HG02642 (cell line): ENCODE data around the gene AK3.
"Not testable (repeated sequence)": the region's sequence is repeated elsewhere in the genome, so short reads cannot be mapped to it uniquely, and the experiment has no call there.

ENCODE experiments used
- ATAC-seq: cut with Tn5 transposase; IDR thresholded peaks from one replicate; pipeline ENCODE4 v1.9.1; 2021; ENCODE audit warnings: mild to moderate bottlenecking; ENCODE audit not compliant: unreplicated experiment, poor library complexity

The AK3 gene

GRCh38 chr9:4740638-4741364, at the start of gene AK3:
TSS of gene AK3 (minus strand) at chr9:4741202. CDS start at chr9:4741087, 115 bp downstream.
- ATAC-seq = peak; percentile 93

DNA sequence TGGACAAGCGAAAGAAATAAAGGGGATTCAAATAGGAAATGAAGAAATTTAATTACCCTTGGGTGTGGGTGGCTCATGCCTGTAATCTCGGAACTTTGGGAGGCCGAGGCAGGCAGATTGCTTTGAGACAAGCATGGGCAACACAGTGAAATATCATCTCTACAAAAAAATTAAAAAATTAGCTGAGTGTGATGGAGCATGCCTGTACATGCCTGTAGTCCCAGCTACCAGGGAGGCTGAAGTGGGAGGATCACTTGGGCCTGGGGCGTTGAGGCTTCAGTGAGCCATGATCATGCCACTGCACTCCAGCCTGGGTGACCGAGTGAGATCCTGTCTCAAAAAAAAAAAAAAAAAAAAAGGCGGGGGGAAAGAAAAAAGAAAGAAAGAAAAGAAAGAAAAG, 47.7 kb upstream of the AK3 start:
- ATAC-seq = no peak

DNA sequence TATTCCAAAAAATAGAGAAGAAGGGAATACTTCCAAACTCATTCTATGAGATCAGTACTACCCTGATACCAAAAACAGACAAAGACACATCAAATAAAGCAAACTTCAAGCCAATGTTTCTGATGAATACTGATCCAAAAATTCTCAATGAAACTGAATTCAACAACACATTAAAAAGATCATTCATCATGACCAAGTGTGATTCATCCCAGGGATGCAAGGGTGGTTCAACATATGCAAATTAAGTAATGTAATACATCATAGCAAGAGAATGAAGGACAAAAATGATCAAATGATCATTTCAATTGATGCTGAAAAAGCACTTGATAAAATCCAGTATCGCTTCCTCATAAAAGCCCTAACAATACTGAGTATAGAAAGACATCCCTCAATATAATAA, 46.9 kb upstream of the AK3 start:
- no peak for ATAC-seq

DNA sequence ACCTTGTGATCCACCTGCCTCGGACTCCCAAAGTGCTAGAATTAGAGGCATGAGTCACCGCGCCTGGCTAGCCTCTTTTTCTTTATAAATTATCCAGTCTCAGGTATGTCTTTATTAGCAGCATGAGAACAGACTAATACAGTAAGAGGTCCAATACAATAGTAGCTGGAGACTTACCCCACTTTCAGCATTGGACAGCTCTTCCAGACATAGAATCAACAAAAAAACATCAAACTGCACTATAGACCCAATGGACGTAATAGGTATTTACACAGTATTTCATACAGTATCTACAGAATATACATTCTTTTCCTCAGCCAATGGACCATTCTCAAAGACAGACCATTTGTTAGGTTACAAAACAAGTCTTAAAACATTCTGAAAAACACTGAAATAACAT, 45.6 kb upstream of the AK3 start:
- ATAC-seq = no peak

- ATAC-seq = no peak
Observed at GRCh38 chr9:4784403-4784802, 43.4 kb upstream of the AK3 start.

DNA sequence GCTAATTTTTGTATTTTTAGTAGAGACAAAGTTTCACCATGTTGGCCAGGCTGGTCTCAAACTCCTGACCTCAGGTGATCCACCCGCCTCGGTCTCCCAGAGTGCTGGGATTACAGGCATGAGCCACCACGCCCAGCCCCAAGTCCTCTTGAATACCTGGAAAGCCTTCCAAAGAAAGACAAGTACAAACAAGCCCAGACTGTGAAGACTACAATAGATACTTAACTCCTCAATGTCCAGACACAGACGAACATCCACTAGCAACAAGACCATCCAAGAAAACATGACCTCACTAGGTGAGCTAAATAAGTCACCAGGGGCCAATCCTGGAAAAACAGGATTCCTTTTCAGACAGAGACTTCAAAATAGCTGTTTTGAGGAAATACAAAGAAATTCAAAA, 42.2 kb upstream of the AK3 start:
- ATAC-seq = not testable (repeated sequence)

DNA sequence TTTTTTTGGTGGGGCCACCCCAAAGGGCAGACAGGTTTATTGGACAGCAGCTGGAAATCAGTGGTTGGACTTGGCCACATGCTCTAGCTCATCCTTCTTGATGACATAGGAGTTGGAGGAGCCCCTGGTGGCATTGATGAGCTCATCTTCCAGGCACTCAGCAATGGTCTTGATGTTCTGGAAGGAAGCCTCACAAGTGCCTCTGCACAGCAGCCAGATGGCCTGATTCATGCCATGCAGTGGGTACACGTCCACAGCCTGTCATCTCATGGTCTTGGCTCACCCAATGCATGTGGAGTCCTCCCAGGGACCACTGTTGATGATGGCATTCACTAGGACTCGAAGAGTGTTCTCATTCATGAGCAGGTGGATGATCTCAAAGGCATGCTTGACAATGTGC, 40.4 kb upstream of the AK3 start:
- ATAC-seq = no peak

GRCh38 chr9:4780651-4781050, 39.6 kb upstream of the AK3 start:
- no peak for ATAC-seq

DNA sequence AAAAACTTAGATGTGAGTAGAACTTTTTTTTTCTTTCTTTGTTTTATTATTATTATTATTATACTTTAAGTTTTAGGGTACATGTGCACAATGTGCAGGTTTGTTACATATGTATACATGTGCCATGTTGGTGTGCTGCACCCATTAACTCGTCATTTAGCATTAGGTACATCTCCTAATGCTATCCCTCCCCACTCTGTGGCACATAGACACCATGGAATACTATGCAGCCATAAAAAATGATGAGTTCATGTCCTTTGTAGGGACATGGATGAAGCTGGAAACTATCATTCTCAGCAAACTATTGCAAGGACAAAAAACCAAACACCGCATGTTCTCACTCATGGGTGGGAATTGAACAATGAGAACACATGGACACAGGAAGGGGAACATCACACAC, 34.0 kb upstream of the AK3 start:
- ATAC-seq = not testable (repeated sequence)

- ATAC-seq = no peak
Observed at GRCh38 chr9:4774209-4774608, 33.2 kb upstream of the AK3 start.

- ATAC-seq = no peak
Observed at GRCh38 chr9:4771788-4772187, 30.8 kb upstream of the AK3 start.

DNA sequence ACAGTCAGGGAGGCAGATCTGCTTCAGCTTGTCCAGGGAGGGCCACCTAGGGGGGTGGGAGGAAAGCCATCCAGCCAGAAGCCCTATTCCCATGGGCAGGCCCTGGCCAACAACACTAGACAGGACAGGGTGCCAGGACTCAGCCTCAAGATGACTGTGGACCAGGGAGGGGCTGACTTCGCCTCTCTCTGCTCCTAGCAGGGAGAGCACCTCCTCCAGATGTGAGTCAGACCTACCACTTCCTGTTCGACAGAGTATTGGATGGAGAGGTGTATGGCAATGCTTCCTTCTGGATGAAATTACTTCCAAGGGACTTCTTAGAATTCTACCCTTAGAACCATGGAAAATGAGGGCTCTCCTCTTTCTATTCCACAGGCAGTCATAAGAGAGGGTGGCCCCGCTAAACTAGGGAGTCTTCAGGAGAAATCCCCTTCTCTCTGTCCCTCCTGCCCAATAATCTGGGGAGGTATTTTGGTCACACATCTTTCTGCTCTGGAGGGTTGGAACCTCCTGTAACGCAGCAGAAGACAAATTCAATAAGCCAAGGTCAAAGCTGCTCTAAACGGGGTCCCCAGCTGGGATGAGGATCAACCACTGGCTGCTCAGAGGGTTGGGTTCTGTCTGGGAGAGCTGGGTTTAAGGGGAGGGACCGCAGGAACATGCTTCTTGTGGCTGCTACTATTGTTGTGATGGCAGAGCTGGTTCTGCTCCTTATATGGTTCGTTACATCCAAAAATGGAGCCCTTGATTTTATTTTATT, 28.5 kb upstream of the AK3 start:
- no peak for ATAC-seq

GRCh38 chr9:4768681-4769080, 27.7 kb upstream of the AK3 start:
- no peak for ATAC-seq

DNA sequence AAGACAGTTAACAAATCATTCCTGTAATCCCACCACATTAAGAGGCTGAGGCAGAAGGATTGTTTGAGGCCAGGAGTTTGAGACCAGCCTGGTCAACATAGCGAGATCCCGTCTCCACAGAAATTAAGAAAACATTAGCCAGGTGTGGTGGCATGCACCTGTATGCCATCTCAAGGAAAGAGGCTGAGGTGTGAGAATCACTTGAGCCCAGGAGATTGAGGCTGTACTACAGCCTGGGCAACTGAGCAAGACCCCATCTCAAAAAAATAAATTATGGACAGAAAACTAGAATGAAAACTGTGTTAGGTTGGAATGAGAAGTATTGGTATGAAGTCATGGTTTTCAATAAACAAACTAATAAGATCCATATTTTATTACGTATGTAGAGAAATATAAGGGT, 23.0 kb upstream of the AK3 start:
- no peak for ATAC-seq

DNA sequence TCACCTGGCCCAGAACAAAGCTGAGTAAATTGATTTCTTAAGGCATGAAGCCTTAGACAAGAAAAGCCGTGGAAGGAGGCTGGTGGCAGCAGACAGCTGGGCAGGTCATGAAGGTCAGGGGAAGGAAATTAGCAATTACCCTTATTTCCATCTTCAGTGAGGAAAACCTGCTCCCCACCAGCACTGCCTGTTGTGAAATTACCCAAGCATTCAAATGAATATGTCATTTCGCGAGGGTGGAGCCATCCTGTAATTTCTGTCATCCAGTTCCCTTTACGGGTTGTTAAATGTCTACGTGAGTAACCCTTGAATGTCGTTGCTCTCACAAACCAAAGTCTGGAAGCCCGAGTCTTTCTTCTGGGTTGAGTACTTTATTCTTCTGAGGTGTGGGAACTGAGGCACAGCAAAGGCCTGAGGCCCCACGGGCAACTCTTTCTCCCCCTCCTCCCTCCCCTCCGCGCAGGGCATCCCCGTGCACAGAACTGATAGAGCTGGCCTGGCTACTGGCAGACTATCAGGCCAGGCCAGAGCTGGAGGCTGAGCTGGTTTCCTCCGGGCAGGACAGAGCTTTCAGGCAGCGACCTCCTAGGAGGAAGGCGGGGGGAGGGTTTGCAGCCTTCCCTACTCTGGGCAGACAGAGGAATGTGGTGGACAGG, 22.0 kb upstream of the AK3 start:
- peak; percentile 32 for ATAC-seq

GRCh38 chr9:4762108-4762885, 21.3 kb upstream of the AK3 start:
- peak; percentile 69 for ATAC-seq

DNA sequence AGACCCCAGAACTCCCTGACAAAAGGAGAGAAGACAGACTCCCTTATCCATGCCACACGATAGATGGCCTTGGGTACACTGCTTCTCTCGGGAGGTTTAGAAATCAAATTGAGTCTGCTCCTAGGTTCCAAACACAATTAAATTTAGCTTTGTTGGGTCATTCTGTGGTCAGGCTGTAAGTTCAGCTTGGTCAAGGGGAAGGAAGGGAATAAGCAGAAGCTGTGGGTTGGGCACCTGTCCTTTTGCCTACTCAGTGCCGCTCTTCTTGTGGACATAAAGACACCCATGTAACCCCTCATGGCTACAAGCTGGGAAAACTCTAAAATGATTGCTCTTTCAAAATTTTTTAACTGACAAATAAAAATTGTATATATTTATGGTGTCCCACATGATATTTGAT, 19.1 kb upstream of the AK3 start:
- ATAC-seq = no peak

DNA sequence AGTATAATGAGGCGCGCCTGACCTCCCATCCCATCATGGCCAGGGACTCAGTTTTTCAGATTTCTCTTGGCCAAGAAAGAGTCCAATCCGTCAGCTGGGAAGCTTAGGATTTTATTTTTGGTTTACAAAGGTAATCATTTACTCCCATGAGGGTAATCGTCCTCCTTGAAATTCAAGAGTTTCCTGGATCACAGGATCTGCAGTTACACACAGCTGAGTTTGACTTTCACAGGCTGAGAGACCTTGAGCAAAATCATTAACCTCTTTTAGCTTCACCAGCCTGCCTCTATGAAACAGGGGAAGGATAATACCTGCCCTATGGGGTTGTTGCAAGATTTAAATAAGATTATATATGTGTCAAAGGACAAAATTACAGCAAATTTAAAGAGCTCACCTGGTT, 15.4 kb upstream of the AK3 start:
- no peak for ATAC-seq

DNA sequence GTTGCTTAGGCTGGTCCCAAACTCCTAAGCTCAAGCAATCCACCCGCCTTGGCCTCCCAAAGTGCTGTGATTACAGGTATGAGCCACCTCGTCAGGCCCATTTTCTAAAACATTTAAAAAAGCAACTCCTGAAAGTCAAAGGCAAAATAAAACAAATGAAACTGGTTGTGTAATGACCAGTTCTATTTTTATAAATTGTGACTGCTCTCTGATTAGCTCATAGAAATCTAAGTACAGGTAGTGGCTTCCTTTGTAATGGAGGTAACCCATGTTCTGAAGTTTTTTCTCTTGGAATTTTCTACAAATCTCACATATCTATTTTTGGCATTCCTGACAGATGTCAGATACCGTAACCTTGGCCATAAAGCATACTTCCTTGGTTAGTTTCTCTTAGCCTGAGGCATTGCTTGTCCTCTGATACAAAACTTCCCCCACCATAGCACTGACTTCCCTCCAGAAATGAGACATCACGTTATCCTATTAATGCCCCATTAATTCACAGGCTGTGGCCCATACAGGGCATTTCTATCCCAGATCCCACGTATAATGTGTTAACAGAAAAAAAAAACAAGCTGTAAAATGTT, 14.1 kb upstream of the AK3 start:
- ATAC-seq = no peak

- not testable (repeated sequence) for ATAC-seq
Observed at GRCh38 chr9:4754530-4754929, 13.5 kb upstream of the AK3 start.
